Activated T-helper 17 cell treated with anti-CD3 and anti-CD28 coated beads, Interleukin-2, amount 50 U/mL, for 72 hours (primary cell): Measurements from ENCODE around the gene ITIH3. TPM values are rescaled to one million over a fixed set of nuclear protein-coding genes. Genes with fewer than 3 reads are reported as not detected.
"Not testable (repeated sequence)": the region's sequence is repeated elsewhere in the genome, so short reads cannot be mapped to it uniquely, and the experiment has no call there.

Experiments
- ATAC-seq: fragments of 150-1000 bp; cut with Tn5 transposase; replicated peaks from 2 replicates; pipeline ENCODE4 v1.10.0; 2021; ENCODE audit warnings: mild to moderate bottlenecking, moderate library complexity
- H3K27ac Mint-ChIP-seq: one replicate; pipeline ENCODE4 v1.8.0; 2022; ENCODE audit warnings: mixed read lengths
- H3K27me3 Mint-ChIP-seq: one replicate; pipeline ENCODE4 v1.8.0; 2022; ENCODE audit warnings: mixed read lengths
- H3K36me3 Mint-ChIP-seq: one replicate; pipeline ENCODE4 v1.8.0; 2022; ENCODE audit warnings: low read depth, mild to moderate bottlenecking, mixed read lengths
- H3K4me1 Mint-ChIP-seq: one replicate; pipeline ENCODE4 v1.8.0; 2022; ENCODE audit warnings: mixed read lengths
- H3K4me3 Mint-ChIP-seq: one replicate; pipeline ENCODE4 v1.8.0; 2022; ENCODE audit warnings: mild to moderate bottlenecking, mixed read lengths
- H3K9me3 Mint-ChIP-seq: one replicate; pipeline ENCODE4 v1.8.0; 2022; ENCODE audit warnings: mixed read lengths
- total RNA-seq, 2 donors: library from RNA; stranded (reverse); gene quantifications; one replicate each; pipeline ENCODE4 v1.2.3, GENCODE V29; 2022

ITIH3 gene
- total RNA-seq, 2 donors from 2014 or later = not detected

DNA sequence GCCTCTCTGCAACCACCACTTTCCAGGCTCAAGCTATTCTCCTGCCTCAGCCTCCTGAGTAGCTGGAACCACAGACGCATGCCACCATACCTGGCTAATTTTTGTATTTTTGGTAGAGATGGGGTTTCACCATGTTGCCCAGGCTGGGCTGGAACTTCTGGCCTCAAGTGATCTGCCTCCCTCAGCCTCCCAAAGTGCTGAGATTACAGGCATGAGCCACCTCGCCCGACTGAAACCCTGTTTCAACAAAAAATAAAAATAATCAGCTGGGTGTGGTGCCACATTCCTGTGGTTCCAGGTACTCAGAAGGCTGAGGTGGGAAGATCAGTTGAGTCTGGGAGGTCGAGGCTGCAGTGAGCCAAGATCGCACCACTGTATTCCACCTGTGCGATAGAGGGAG is 18.1 kb upstream of the ITIH3 start:
- not testable (repeated sequence) for H3K4me3 Mint-ChIP-seq, H3K36me3 Mint-ChIP-seq, H3K4me1 Mint-ChIP-seq, H3K27me3 Mint-ChIP-seq, ATAC-seq, H3K27ac Mint-ChIP-seq, H3K9me3 Mint-ChIP-seq

GRCh38 chr3:52777127-52777958 is 17.3 kb upstream of the ITIH3 start, which contains the start of gene ITIH1:
Gene ITIH1 (plus strand): TSS chr3:52777599. CDS start chr3:52777616, 17 bp downstream.
- no peaks in the 10 kb centered on the region for H3K9me3 Mint-ChIP-seq
- no peak within 1 kb of the TSS for H3K27ac Mint-ChIP-seq
- no peaks in the 10 kb centered on the region for H3K4me1 Mint-ChIP-seq
- H3K27me3 Mint-ChIP-seq = peaks cover 3% of the 10 kb centered on the region
- no peaks in the 10 kb centered on the region for H3K36me3 Mint-ChIP-seq
- ATAC-seq = no peak
- no peak within 1 kb of the TSS for H3K4me3 Mint-ChIP-seq

GRCh38 chr3:52777959-52778805 is 16.4 kb upstream of the ITIH3 start:
- no peaks in the 10 kb centered on the region for H3K9me3 Mint-ChIP-seq
- ATAC-seq = no peak
- H3K27me3 Mint-ChIP-seq = peaks cover 3% of the 10 kb centered on the region
- H3K4me3 Mint-ChIP-seq = no peak overlapping the region
- H3K27ac Mint-ChIP-seq = no peak overlapping the region
- H3K4me1 Mint-ChIP-seq = no peaks in the 10 kb centered on the region
- no peaks in the 10 kb centered on the region for H3K36me3 Mint-ChIP-seq

GRCh38 chr3:52779011-52779836 is 15.4 kb upstream of the ITIH3 start:
- Mint-ChIP-seq H3K9me3 (no peaks in the 10 kb centered on the region), H3K27ac (no peak overlapping the region), H3K4me1 (no peaks in the 10 kb centered on the region), H3K27me3 (peaks cover 3% of the 10 kb centered on the region), H3K4me3 (no peak overlapping the region), H3K36me3 (no peaks in the 10 kb centered on the region)
- ATAC-seq = no peak

DNA sequence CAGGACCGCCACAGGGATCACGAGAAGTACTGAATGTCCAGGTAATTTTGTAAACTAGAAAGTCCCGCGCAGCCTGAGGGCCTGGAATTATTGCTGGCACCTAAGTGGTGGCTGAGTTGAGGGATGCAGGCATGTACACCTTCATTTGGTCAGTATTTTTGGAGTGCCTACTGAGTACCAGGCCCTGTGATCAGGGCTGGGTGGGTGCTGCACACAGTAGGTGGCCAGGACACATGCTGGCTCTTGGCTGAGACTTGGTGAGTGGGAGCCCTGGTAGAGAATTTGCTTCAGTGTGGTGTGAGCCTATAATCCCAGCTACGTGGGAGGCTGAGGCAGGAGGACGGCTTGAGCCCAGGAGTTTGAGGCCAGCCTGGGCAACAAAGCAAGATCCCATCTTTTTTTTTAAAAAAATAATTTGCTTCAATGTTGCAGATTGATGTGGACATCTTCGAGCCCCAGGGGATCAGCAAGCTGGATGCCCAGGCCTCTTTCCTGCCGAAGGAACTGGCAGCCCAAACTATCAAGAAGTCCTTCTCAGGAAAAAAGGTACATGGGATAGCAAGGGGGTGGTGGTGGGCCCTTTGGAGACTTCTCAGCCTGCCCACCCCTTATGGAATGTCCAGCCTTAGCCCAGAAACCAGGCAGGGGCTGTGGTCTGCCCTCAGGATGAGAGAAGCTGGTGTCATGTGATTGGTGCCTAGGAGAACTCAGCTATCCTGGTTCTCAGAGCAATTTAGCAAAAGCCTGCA is 14.6 kb upstream of the ITIH3 start:
- Mint-ChIP-seq H3K9me3 (no peaks in the 10 kb centered on the region), H3K4me1 (no peaks in the 10 kb centered on the region), H3K36me3 (no peaks in the 10 kb centered on the region), H3K27me3 (peaks cover 3% of the 10 kb centered on the region), H3K27ac (no peak overlapping the region), H3K4me3 (no peak overlapping the region)
- no peak for ATAC-seq

DNA sequence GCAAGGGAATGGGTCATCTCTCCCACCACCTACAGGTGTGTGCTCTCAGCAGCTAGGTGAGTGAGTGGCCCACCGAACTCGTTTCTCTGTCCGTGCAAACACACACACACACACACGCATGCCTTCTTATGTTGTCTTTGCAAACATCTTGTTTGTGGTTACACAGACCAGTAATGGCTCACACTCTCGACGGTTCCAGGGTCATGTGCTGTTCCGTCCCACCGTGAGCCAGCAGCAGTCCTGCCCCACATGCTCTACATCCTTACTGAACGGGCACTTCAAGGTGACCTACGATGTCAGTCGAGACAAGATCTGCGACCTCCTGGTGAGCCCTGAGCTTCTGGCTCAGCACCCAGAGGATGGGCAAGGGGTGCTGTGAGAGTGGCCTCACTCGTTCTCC is 12.9 kb upstream of the ITIH3 start:
- H3K27me3 Mint-ChIP-seq = peaks cover 3% of the 10 kb centered on the region
- no peak overlapping the region for H3K27ac Mint-ChIP-seq
- no peaks in the 10 kb centered on the region for H3K9me3 Mint-ChIP-seq
- ATAC-seq = no peak
- H3K4me1 Mint-ChIP-seq = no peaks in the 10 kb centered on the region
- H3K36me3 Mint-ChIP-seq = no peaks in the 10 kb centered on the region
- H3K4me3 Mint-ChIP-seq = no peak overlapping the region

DNA sequence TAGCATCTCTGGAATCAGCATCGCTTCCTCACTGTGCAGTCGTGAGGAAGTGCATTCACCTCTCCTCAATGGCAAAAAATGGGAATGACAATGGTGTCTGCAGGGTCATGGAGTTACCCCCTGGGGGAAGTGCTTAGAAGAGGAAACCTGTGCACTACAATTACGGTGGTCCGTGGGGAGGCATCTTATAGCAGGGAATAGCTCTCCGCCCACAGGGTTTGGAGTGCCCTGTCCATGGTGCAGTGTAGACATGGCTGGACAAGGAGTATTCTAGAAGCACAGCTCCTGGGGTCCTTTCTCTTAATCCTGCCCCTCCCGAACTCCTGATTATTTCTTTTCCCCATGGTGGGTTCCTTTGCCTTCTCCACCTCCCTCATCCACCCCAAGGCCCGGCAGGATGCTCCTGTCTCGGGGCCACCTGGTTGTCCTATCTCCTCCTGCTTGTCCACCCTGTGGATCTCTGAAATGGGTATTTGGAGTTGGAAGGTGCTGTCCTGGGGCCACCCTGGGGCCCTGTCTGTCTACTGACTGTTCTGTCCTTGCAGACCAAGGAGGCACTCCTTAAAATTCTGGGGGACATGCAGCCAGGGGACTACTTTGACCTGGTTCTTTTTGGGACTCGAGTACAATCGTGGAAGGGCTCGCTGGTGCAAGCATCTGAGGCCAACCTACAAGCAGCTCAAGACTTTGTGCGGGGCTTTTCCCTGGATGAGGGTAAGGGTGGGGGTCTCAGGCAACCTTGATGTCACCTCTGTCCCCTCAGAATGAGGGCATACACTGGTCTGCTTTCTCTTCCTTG is 12.0 kb upstream of the ITIH3 start:
- Mint-ChIP-seq H3K36me3 (no peaks in the 10 kb centered on the region), H3K27ac (no peak overlapping the region), H3K9me3 (no peaks in the 10 kb centered on the region), H3K4me1 (no peaks in the 10 kb centered on the region), H3K27me3 (peaks cover 3% of the 10 kb centered on the region), H3K4me3 (no peak overlapping the region)
- ATAC-seq = no peak

DNA sequence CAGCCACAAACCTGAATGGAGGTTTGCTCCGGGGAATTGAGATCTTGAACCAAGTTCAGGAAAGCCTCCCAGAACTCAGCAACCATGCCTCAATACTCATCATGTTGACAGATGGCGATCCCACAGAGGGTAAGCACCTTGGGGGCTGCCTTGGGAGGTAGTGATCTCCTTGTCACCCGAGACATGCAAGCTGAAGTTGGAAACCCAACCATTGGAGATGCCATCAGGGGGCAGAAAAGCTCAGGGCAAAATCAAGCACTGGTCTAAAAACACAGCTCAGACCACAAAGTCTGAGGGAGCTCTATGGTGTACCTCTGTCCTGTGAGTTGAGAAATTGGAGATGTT is 11.4 kb upstream of the ITIH3 start:
- H3K4me3 Mint-ChIP-seq = no peak overlapping the region
- H3K4me1 Mint-ChIP-seq = no peaks in the 10 kb centered on the region
- peaks cover under 1% of the 10 kb centered on the region for H3K27me3 Mint-ChIP-seq

DNA sequence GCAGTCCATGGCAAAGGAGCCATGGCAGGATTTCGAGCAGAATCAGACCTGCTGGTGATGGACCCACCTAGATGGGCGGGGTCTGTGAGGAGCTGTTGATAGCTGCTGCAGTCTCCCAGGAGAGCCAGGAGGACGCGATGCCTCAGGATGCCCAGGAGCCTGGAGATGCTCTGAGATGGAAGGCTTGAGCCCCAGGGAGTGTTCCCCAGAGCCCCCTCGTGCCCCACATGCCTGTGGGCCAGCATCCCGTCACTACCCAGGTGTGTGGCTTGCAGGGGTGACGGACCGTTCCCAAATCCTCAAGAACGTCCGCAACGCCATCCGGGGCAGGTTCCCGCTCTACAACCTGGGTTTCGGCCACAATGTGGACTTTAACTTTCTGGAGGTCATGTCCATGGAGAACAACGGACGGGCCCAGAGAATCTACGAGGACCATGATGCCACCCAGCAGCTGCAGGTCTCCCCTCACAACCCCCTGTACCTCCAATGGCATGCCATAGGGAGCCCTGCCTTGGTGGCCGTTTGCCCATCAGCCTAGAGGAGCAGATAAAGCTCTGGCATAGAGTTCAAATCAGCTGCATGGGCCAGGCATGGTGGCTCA is 10.5 kb upstream of the ITIH3 start:
- Mint-ChIP-seq H3K36me3 (no peaks in the 10 kb centered on the region), H3K9me3 (no peaks in the 10 kb centered on the region), H3K4me3 (no peak overlapping the region), H3K27ac (no peak overlapping the region), H3K4me1 (no peaks in the 10 kb centered on the region), H3K27me3 (no peaks in the 10 kb centered on the region)
- no peak for ATAC-seq

More for the DNA sequence above, 11.4 kb upstream of the ITIH3 start:
- no peak for ATAC-seq
- H3K36me3 Mint-ChIP-seq = no peaks in the 10 kb centered on the region
- H3K27ac Mint-ChIP-seq = no peak overlapping the region
- H3K9me3 Mint-ChIP-seq = no peaks in the 10 kb centered on the region

- H3K27me3 Mint-ChIP-seq = no peaks in the 10 kb centered on the region
- no peak overlapping the region for H3K4me3 Mint-ChIP-seq
- no peaks in the 10 kb centered on the region for H3K4me1 Mint-ChIP-seq
- H3K36me3 Mint-ChIP-seq = no peaks in the 10 kb centered on the region
- no peaks in the 10 kb centered on the region for H3K9me3 Mint-ChIP-seq
- no peak for ATAC-seq
- H3K27ac Mint-ChIP-seq = no peak overlapping the region
These were observed 9.5 kb upstream of the ITIH3 start for GRCh38 chr3:52784931-52785590.

DNA sequence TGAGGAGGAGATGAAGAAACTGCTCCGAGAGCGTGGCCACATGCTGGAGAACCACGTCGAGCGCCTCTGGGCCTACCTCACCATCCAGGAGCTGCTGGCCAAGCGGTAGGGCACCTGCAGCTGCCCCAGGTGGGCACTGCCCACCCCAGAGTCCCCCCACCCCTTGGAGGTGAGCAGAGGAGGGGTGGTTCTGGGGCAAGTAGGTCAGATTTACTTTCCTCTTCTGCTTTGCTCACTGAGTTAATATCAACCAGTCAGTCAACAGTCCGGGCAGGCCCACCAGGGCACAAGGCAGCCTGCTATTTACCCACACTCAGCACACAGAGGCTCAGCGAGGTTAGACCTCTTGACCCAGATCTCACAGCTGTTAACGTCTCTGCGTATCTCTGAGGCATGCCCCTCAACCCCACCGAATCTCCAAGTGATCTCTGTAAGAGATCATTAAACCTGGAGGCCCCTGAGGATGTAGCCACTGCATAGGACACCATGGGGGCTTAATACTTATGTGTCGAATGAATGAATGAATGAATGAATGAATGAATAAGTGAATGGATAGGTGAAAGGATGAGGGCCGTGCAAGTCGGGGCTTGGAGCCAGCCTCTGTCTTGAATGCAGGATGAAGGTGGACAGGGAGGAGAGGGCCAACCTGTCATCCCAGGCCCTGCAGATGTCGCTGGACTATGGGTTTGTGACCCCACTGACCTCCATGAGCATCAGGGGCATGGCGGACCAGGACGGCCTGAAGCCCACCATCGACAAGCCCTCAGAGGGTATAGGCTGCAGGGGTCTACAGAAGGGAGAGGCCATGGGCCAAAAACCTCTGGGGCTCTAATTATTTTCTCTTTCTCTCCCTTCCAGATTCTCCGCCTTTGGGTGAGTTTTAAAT is 8.0 kb upstream of the ITIH3 start:
- no peak overlapping the region for H3K27ac Mint-ChIP-seq
- no peaks in the 10 kb centered on the region for H3K36me3 Mint-ChIP-seq
- H3K4me1 Mint-ChIP-seq = no peaks in the 10 kb centered on the region
- no peak overlapping the region for H3K4me3 Mint-ChIP-seq
- no peaks in the 10 kb centered on the region for H3K27me3 Mint-ChIP-seq
- no peaks in the 10 kb centered on the region for H3K9me3 Mint-ChIP-seq
- no peak for ATAC-seq

GRCh38 chr3:52787246-52787645 is 7.3 kb upstream of the ITIH3 start:
- ATAC-seq = no peak
- H3K4me1 Mint-ChIP-seq = no peaks in the 10 kb centered on the region
- no peaks in the 10 kb centered on the region for H3K27me3 Mint-ChIP-seq
- H3K36me3 Mint-ChIP-seq = no peaks in the 10 kb centered on the region
- H3K9me3 Mint-ChIP-seq = no peaks in the 10 kb centered on the region
- H3K27ac Mint-ChIP-seq = no peak overlapping the region
- H3K4me3 Mint-ChIP-seq = no peak overlapping the region
